Adrenal gland (tissue), 12 donors: Measurements from ENCODE around the gene SYT14. TPM values are rescaled to one million over a fixed set of nuclear protein-coding genes. Genes with fewer than 3 reads are reported as not detected.

Source experiments
- DNase-seq, 7 donors: peaks; one replicate each; pipeline ENCODE4 v3.0.0-alpha.2; 2019 to 2020
- H3K27ac ChIP-seq, 5 donors: fragments of 200-600 bp; sonication (generic) in 4 of 5; 1 replicate in 3 of 5; 2 replicates in 2 of 5; pipeline versions ENCODE4 v1.5.1 to v1.8.0; 2016 to 2020; ENCODE audit warnings: mild to moderate bottlenecking in 1 of 5
- H3K27me3 ChIP-seq: fragments of 200-600 bp; 2 replicates; pipeline ENCODE4 v1.8.0; 2021
- H3K36me3 ChIP-seq, 2 donors: fragments of 200-600 bp; replicated peaks in 1 of 2; 1 replicate in 1 of 2; 2 replicates in 1 of 2; pipeline versions ENCODE4 v1.5.1 to v1.8.0; 2018 to 2022
- H3K4me1 ChIP-seq, 2 donors: fragments of 200-600 bp; replicated peaks in 1 of 2; 1 replicate in 1 of 2; 2 replicates in 1 of 2; pipeline versions ENCODE4 v1.5.1 to v1.8.0; 2018 to 2021
- H3K4me3 ChIP-seq, 4 donors: fragments of 200-600 bp; sonication (generic) in 3 of 4; one replicate each; pipeline ENCODE4 v1.5.1; 2016 to 2018
- H3K9me3 ChIP-seq, 3 donors: fragments of 200-600 bp; sonication (generic) in 1 of 3; replicated peaks in 1 of 3; 1 replicate in 2 of 3; 2 replicates in 1 of 3; pipeline versions ENCODE4 v1.5.1 to v1.8.0; 2016 to 2021
- CTCF ChIP-seq, 6 experiments: fragments of 450-650 bp in 4 of 6; fragments of 200-600 bp in 2 of 6; sonication (generic) in 1 of 6; IDR thresholded peaks; 1 replicate in 5 of 6; 2 replicates in 1 of 6; pipeline versions ENCODE4 v1.5.1 to v1.8.0; 2016 to 2021; ENCODE audit warnings: antibody characterized with exemption in 6 of 6, mild to moderate bottlenecking in 2 of 6, moderate library complexity in 1 of 6
- POLR2A ChIP-seq, 2 donors: fragments of 450-650 bp; IDR thresholded peaks; one replicate each; pipeline ENCODE4 v1.6.1; 2017; ENCODE audit warnings: antibody characterized with exemption in 2 of 2, mild to moderate bottlenecking in 2 of 2, moderate library complexity in 1 of 2
- WGBS, 4 donors: extraction: QIAGEN DNeasy Blood & Tissue Kit in 2 of 4; methylation state at CpG; one replicate each; pipeline versions ENCODE4 v1.1.5 to v1.1.7; 2013 to 2017; 5-methylcytosine and 5-hydroxymethylcytosine counted together
- intact Hi-C, 2 donors: fragments of 100-400 bp; cut with DNase I; formaldehyde crosslinking; loops; one replicate each; pipeline versions ENCODE4 v1.14.1 to v1.15.0; 2022 to 2023
- polyA plus RNA-seq, 3 donors: library from polyadenylated mRNA; stranded (reverse); fragments of 200-250 nt in 2 of 3; fragments of 350-450 nt in 1 of 3; fragmentation: Illumina TruSeq in 1 of 3; extraction: RNeasy Lipid Tissue Mini Kit (QIAGEN cat#74804) in 1 of 3; gene quantifications; one replicate each; pipeline ENCODE4 v1.2.3, GENCODE V29; 2013 to 2014
- total RNA-seq, 9 donors: library from RNA; depleted of rRNA in 4 of 9; stranded (reverse); fragments of >200 nt in 4 of 9; fragments of 120-200 nt in 1 of 9; fragmentation: NEBNext Ultra II Directional in 1 of 9; extraction: Animal tissue kit (Norgen Biotek cat#: 25700) in 1 of 9; gene quantifications; one replicate each; pipeline versions ENCODE4 v1.1.0 to v1.2.4, GENCODE V29; 2013 to 2023
- donor health status: healthy with polysubstance abuse.
- donor health status: Bipolar disorder and iron deficiency.
- donor health status: DM: yes; HTN: yes; CAD: no.
- donor health status: DM: no; HTN: no; CAD: no.
- donor health status: DM: no; HTN: no; CAD: no.
- donor health status: DM: yes; HTN: yes; CAD: no.

SYT14 gene
- total and polyA plus RNA-seq, 12 donors: 0.57 to 8.1 (median 3.5) TPM

- WGBS, 4 donors: 63 to 90% (median 80%) methylated on average over 2 of the region's 2 CpGs
- Histone ChIP-seq H3K9me3 (no peaks in the 10 kb centered on the region), H3K27me3 (no peaks in the 10 kb centered on the region), H3K4me3 (no peak overlapping the region), H3K36me3 (no peaks in the 10 kb centered on the region), H3K4me1 (no peaks in the 10 kb centered on the region), H3K27ac (no peak overlapping the region)
- intact Hi-C loops: no loop called here
- DNase-seq: no peak
- TF ChIP-seq POLR2A (IDR thresholded peaks at IDR 0.05) (no peak), CTCF (IDR thresholded peaks at IDR 0.05) (no peak)
Observed at GRCh38 chr1:209945377-209945776, 7.4 kb downstream of the SYT14 start.

DNA sequence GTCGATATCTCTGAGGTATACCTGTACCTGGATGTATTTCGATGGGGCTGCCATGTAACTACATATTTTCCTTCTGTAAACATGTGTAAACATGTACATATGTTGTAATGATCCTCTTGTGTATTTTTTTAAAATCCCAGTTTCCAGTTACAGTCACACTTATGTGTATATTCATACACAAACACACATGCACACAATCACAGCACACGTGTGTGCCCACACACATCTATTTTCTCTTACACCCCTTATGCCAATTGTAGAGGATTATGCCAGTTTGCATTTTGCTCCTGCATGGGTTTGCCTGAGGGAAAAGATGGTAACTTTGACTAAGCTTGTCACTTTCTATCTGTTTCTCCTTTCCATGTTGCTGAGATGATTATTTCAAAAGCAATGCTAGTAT lies 10.1 kb downstream of the SYT14 start:
- Histone ChIP-seq H3K4me1 (no peaks in the 10 kb centered on the region), H3K4me3 (no peak overlapping the region), H3K27ac (no peak overlapping the region), H3K9me3 (no peaks in the 10 kb centered on the region), H3K36me3 (no peaks in the 10 kb centered on the region), H3K27me3 (no peaks in the 10 kb centered on the region)
- 82 to 90% (median 84%) methylated on average over 3 of the region's 3 CpGs for WGBS, 4 donors
- intact Hi-C loops: no loop called here
- TF ChIP-seq POLR2A (IDR thresholded peaks at IDR 0.05): no peak
- no peak for TF ChIP-seq CTCF (IDR thresholded peaks at IDR 0.05)
- DNase-seq: no peak

DNA sequence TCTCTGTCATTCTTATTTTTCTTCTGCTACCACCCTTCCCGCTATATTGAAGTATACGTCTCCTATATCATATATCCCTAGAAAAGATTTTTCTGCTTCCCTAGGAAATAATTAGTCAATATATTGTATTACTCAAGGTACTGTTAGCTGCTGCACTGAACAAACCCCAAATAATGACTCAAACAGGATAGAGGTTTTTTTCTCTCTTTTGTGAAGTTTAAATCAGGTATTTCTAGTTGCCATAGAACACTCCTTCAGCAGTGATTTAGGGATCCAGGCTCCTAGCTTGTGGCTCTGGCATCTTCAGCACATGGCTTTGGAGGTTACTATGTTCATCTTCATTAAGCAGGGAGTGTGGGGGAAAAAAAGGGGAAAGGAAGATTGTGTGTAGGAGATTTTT lies 18.1 kb downstream of the SYT14 start:
- 93 to 96% (median 95%) methylated on average over 2 of the region's 2 CpGs for WGBS, 4 donors
- no peak for DNase-seq
- intact Hi-C loops: no loop called here
- H3K27ac ChIP-seq: no peak overlapping the region
- H3K27me3 ChIP-seq: no peaks in the 10 kb centered on the region
- TF ChIP-seq POLR2A (IDR thresholded peaks at IDR 0.05) (no peak), CTCF (IDR thresholded peaks at IDR 0.05) (no peak)
- H3K4me1 ChIP-seq: no peaks in the 10 kb centered on the region
- no peaks in the 10 kb centered on the region for H3K36me3 ChIP-seq
- no peak overlapping the region for H3K4me3 ChIP-seq
- no peaks in the 10 kb centered on the region for H3K9me3 ChIP-seq

- Histone ChIP-seq H3K36me3 (no peaks in the 10 kb centered on the region), H3K4me1 (no peaks in the 10 kb centered on the region), H3K27me3 (no peaks in the 10 kb centered on the region), H3K9me3 (no peaks in the 10 kb centered on the region), H3K4me3 (no peak overlapping the region), H3K27ac (no peak overlapping the region)
- DNase-seq: no peak
- 85 to 88% (median 87%) methylated on average over 2 of the region's 2 CpGs for WGBS, 4 donors
- TF ChIP-seq CTCF (IDR thresholded peaks at IDR 0.05) (no peak), POLR2A (IDR thresholded peaks at IDR 0.05) (no peak)
- intact Hi-C loops: no loop called here
Observed at GRCh38 chr1:209959623-209960022, 21.6 kb downstream of the SYT14 start.
